Astrocyte of the spinal cord (primary cell): ENCODE data around the gene ALDH8A1.
A peak's percentile ranks its signal among the peaks of the same experiment; 100 is the strongest.

Source experiments
- DNase-seq: peaks from one replicate; pipeline ENCODE4 v3.0.0; 2011; ENCODE audit warnings: low read depth, low spot score
- H3K4me3 ChIP-seq: 2 replicates; pipeline ENCODE4 v1.5.1; 2011; ENCODE audit warnings: low read depth, mild to moderate bottlenecking, low read length, moderate library complexity
- in situ Hi-C: cut with HindIII; loops from 2 replicates; pipeline ENCODE4 v1.10.0; 2017; ENCODE audit warnings: low sequenced_read_pairs
- TF ChIP-seq, protein P1 (sequence below): IDR thresholded peaks from 2 replicates; pipeline ENCODE4 v1.5.1; 2012; ENCODE audit warnings: low read depth, mild to moderate bottlenecking, low read length, inconsistent platforms

ALDH8A1 gene

DNA sequence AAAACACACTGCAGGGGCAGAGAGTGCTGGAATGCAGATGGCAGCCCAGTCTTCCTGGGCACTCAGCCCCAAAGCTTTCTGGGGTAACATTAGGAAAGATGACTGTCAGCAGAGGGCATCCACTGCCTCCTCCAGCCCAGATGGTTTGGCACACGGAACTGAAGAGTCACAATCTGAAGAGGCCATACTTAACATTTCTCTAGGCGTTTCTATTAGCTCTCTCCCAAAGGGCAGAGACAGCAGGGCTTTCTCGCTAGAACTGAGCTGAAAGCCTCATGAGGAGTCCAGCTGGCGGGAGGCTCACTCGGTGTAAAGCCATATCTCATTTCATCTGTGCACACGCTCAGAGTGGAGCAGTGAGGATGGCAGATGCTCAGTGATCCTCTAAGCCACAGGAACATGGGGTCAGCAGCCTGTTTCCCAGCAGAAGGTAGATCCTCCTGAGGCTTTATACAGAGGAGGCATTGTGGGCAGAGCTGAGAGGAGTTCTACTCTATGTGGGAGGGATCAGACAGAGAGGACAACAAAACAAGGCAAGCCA is 28.1 kb downstream of the ALDH8A1 start:
- no peak for DNase-seq
- no peak overlapping the region for H3K4me3 ChIP-seq
- in situ Hi-C loops, result no loop called here
- TF ChIP-seq, protein P1, sequence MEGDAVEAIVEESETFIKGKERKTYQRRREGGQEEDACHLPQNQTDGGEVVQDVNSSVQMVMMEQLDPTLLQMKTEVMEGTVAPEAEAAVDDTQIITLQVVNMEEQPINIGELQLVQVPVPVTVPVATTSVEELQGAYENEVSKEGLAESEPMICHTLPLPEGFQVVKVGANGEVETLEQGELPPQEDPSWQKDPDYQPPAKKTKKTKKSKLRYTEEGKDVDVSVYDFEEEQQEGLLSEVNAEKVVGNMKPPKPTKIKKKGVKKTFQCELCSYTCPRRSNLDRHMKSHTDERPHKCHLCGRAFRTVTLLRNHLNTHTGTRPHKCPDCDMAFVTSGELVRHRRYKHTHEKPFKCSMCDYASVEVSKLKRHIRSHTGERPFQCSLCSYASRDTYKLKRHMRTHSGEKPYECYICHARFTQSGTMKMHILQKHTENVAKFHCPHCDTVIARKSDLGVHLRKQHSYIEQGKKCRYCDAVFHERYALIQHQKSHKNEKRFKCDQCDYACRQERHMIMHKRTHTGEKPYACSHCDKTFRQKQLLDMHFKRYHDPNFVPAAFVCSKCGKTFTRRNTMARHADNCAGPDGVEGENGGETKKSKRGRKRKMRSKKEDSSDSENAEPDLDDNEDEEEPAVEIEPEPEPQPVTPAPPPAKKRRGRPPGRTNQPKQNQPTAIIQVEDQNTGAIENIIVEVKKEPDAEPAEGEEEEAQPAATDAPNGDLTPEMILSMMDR, result no peak

DNA sequence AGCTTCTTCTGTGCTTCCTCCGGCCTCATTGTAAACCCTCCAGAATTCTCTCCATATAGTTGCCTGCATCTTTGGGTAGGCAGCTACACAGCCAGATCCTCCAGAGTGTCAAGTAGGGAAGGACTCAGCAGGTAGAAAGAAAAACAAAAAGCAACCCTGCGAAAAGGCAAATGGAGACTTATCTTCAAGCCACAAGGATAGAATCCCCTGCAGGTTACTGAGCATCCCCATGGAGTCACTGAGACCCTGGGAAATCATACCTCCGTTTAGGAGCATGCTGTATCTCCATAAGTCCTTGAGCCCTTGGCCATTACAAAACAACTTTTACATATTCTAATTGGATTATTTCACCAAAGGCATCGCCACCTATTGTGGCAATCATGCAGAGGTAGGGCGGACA is 28.6 kb downstream of the ALDH8A1 start:
- TF ChIP-seq, protein P1, result no peak
- DNase-seq, result no peak
- H3K4me3 ChIP-seq, result no peak overlapping the region
- in situ Hi-C loops, result no loop called here

DNA sequence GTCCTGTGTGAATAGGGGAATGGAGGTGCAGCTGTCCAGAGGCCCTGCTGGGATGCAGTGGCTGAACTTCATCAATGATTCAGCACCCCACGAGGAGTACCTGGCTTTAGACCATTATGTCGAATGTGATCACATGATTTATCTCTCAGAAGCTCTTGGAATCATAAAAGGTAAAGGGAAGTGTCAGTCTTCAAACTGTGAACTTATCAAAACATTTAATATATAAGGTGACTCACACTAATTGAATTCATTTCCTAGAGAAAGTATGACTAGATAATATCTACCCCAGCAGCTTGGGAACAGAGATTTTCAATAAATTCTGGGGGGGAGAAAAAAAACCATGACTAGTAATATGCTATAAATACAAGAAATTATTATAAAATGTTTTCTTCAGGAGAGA is 29.5 kb downstream of the ALDH8A1 start:
- in situ Hi-C loops, result no loop called here
- TF ChIP-seq, protein P1, result no peak
- no peak overlapping the region for H3K4me3 ChIP-seq
- DNase-seq, result no peak

DNA sequence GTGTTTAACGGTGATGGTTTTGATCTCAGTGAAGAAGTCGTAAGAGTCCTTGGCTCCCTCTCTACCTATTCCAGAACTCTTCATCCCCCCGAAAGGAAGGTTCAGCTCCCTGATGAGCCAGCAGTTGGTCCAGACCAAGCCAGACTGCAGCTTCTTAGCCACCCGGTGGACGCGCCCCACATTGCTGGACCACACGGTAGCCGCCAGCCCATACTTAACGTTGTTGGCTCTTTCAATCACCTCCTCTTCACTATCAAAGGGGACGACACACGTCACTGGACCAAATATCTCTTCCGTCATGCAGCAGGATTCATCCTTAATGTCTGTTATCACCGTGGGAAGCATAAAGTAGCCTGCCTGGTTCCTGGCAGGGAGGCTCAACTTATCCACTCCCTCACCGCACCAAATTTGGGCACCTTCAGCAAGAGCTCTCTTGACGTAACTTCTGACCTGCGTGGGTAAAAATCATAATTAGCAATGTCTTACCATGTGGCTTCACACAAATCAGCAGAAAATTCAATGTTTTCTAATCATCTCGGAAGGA is 31.4 kb downstream of the ALDH8A1 start:
- in situ Hi-C loops, result no loop called here
- no peak overlapping the region for H3K4me3 ChIP-seq
- TF ChIP-seq, protein P1, result no peak
- DNase-seq, result no peak

DNA sequence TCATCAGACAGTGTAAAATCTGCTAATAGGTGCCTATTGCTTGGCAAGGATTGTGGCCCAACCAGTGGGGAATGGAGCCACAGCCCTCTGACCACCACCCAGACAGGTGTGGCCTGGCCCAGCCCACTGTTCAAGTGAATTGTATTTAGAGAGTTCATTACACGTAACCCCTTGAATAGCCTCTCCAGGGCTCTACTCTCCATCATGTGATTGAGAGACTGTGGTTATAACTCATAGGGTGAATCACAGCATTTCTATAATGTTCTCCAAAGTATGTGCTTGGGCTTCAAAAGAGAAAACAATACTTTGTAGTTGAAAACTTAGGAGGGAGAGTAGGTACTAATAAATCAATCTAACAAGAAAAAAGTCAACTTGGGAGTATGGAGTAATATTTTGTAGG is 38.4 kb downstream of the ALDH8A1 start:
- in situ Hi-C loops, result no loop called here
- DNase-seq, result peak; percentile 79
- H3K4me3 ChIP-seq, result no peak overlapping the region
- TF ChIP-seq, protein P1, result no peak

DNA sequence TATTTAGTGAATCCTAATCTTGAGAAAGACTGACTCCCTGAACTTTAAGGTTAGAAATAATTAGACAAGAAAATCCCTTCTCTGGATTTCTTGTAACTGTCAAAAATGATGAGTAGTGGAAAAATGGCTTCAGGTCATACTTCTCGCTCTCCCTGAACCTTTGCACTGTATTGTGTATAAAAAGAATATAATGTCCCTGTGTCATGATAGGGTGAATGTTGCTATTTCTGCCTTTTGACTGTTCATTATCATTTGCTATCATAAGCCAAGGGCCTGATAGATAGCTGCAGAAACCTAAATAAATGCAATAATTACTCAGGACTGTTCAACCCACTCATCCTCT is 39.3 kb downstream of the ALDH8A1 start:
- in situ Hi-C loops, result no loop called here

More for the DNA sequence above, 39.3 kb downstream of the ALDH8A1 start:
- TF ChIP-seq, protein P1, result no peak
- DNase-seq, result no peak
- H3K4me3 ChIP-seq, result no peak overlapping the region
